Smooth muscle cell (in vitro differentiated cells): ENCODE data around the gene RAB3A. TPM values are rescaled to one million over a fixed set of nuclear protein-coding genes. Genes with fewer than 3 reads are reported as not detected.

Source experiments
- DNase-seq: peaks from one replicate; lab custom pipeline; 2025; ENCODE audit not compliant: unreplicated experiment; lab: John Stamatoyannopoulos, UW
- H2AFZ ChIP-seq: fragments of 200-600 bp; sonication (generic); 2 replicates; pipeline ENCODE4 v1.6.0; 2016; ENCODE audit warnings: antibody characterized with exemption, low read depth, mild to moderate bottlenecking
- H3F3A ChIP-seq: fragments of 200-600 bp; sonication (generic); 2 replicates; pipeline ENCODE4 v1.6.0; 2017; ENCODE audit warnings: antibody characterized with exemption, low read depth
- H3K27ac ChIP-seq: fragments of 200-600 bp; sonication (generic); 2 replicates; pipeline ENCODE4 v1.5.1; 2016; ENCODE audit warnings: low read depth, mild to moderate bottlenecking
- H3K27me3 ChIP-seq: fragments of 200-600 bp; sonication (generic); 2 replicates; pipeline ENCODE4 v1.6.1; 2016; ENCODE audit warnings: low read depth, mild to moderate bottlenecking
- H3K36me3 ChIP-seq: fragments of 200-600 bp; sonication (generic); 2 replicates; pipeline ENCODE4 v1.5.1; 2016; ENCODE audit warnings: low read depth
- H3K4me1 ChIP-seq: fragments of 200-600 bp; sonication (generic); 2 replicates; pipeline ENCODE4 v1.5.1; 2016; ENCODE audit warnings: low read depth
- H3K4me2 ChIP-seq: fragments of 200-600 bp; sonication (generic); 2 replicates; pipeline ENCODE4 v1.6.0; 2016; ENCODE audit warnings: mild to moderate bottlenecking
- H3K4me3 ChIP-seq: fragments of 200-600 bp; sonication (generic); 2 replicates; pipeline ENCODE4 v1.5.1; 2016; ENCODE audit warnings: mild to moderate bottlenecking
- H3K79me2 ChIP-seq: fragments of 200-600 bp; sonication (generic); 2 replicates; pipeline ENCODE4 v1.6.0; 2016; ENCODE audit warnings: low read depth, mild to moderate bottlenecking
- H3K9ac ChIP-seq: fragments of 200-600 bp; sonication (generic); 2 replicates; pipeline ENCODE4 v1.6.0; 2016; ENCODE audit warnings: low read depth
- H3K9me3 ChIP-seq: fragments of 200-600 bp; sonication (generic); replicated peaks from 2 replicates; pipeline ENCODE4 v1.5.1; 2016; ENCODE audit warnings: low read depth
- H4K20me1 ChIP-seq: fragments of 200-600 bp; sonication (generic); 2 replicates; pipeline ENCODE4 v1.6.0; 2016; ENCODE audit warnings: low read depth
- WGBS: methylation state at CpG from one replicate; pipeline ENCODE4 v1.1.7; 2016; ENCODE audit warnings: low lambda C conversion rate; 5-methylcytosine and 5-hydroxymethylcytosine counted together
- polyA plus RNA-seq: library from polyadenylated mRNA; unstranded; fragments of >200 nt; fragmentation: Nextera tagmentation; extraction: Ambion mirVana; gene quantifications from 2 replicates; pipeline ENCODE4 v1.2.1, GENCODE V29; 2016
- total RNA-seq: library from RNA; depleted of rRNA; stranded (reverse); fragments of >200 nt; gene quantifications from 2 replicates; pipeline ENCODE4 v1.2.3, GENCODE V29; 2014
- TF ChIP-seq, protein P1 (sequence below): fragments of 200-600 bp; sonication (generic); IDR thresholded peaks from 2 replicates; pipeline ENCODE4 v1.5.1; 2017; ENCODE audit warnings: borderline replicate concordance, mild to moderate bottlenecking, antibody characterized with exemption; ENCODE audit not compliant: insufficient read depth, poor library complexity, severe bottlenecking

The RAB3A gene
- total and polyA plus RNA-seq, 2 experiments from 2014 or later: 3.7 to 4.9 TPM

- Histone ChIP-seq H3K27me3 (peaks cover 11% of the 10 kb centered on the region), H3K4me1 (no peaks in the 10 kb centered on the region), H2AFZ (no peak overlapping the region), H3F3A (no peaks in the 10 kb centered on the region), H3K4me2 (peak overlapping the region; percentile 89), H3K79me2 (no peaks in the 10 kb centered on the region), H3K9ac (no peak overlapping the region), H3K4me3 (peak overlapping the region; percentile 48), H3K9me3 (no peaks in the 10 kb centered on the region), H4K20me1 (no peaks in the 10 kb centered on the region), H3K27ac (no peak overlapping the region), H3K36me3 (no peaks in the 10 kb centered on the region)
- DNase-seq: no peak
- 45% methylated on average over 16 of the region's 16 CpGs for WGBS
- TF ChIP-seq, protein P1, sequence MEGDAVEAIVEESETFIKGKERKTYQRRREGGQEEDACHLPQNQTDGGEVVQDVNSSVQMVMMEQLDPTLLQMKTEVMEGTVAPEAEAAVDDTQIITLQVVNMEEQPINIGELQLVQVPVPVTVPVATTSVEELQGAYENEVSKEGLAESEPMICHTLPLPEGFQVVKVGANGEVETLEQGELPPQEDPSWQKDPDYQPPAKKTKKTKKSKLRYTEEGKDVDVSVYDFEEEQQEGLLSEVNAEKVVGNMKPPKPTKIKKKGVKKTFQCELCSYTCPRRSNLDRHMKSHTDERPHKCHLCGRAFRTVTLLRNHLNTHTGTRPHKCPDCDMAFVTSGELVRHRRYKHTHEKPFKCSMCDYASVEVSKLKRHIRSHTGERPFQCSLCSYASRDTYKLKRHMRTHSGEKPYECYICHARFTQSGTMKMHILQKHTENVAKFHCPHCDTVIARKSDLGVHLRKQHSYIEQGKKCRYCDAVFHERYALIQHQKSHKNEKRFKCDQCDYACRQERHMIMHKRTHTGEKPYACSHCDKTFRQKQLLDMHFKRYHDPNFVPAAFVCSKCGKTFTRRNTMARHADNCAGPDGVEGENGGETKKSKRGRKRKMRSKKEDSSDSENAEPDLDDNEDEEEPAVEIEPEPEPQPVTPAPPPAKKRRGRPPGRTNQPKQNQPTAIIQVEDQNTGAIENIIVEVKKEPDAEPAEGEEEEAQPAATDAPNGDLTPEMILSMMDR: no peak
These were observed 21.5 kb upstream of the RAB3A start for GRCh38 chr19:18225355-18225701.

DNA sequence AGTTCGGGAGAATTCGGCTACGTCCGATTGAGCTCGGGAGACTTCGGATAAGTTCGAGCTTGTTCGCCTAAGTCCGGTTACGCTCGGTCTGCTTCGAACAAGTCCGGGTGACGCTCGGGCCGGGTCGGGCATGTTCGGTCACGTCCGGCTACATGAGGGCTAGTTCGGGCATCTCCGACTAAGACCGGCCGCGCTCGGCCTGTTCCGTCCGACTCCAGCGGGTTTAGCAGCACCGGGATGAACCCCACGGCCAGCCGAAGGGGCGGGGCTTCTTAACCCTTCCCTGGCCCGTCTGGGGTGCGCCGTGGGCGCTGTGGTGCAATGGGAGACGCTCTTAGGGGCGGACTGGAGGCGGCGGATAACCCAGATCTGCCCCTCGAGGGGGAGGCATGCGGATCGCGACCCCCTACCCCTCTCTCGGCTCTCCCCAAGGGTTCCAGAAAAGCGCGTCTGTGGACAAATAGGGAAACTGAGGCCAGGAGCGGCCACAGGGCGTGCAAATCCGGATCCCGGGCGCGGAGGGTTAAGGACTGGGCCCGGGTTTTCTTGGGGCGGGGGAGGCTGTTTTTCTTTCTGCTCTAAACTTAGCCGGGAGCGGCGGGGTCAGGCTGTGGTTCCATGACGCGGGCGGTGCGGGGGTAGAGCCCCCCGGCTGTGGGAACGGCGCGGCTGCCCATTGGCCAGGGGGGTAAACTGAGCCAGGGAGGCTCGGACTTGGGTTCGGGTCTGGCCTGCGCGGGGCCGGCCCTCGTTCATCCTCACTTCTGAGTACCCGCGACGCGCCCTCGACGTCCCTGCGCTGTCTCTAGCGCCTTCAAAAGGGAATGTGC, 20.9 kb upstream of the RAB3A start:
- H3F3A ChIP-seq: no peaks in the 10 kb centered on the region
- H3K4me1 ChIP-seq: no peaks in the 10 kb centered on the region
- DNase-seq: peak; percentile 84
- no peaks in the 10 kb centered on the region for H4K20me1 ChIP-seq
- peaks cover 12% of the 10 kb centered on the region for H3K27me3 ChIP-seq
- H3K4me3 ChIP-seq: peak overlapping the region; percentile 48
- H3K9me3 ChIP-seq: no peaks in the 10 kb centered on the region
- no peaks in the 10 kb centered on the region for H3K36me3 ChIP-seq
- no peak overlapping the region for H3K27ac ChIP-seq
- H3K4me2 ChIP-seq: peak overlapping the region; percentile 89
- WGBS: 5% methylated on average over 72 of the region's 81 CpGs
- TF ChIP-seq, protein P1: no peak
- H3K79me2 ChIP-seq: no peaks in the 10 kb centered on the region
- H3K9ac ChIP-seq: peak overlapping the region; percentile 63
- H2AFZ ChIP-seq: peak overlapping the region; percentile 66

GRCh38 chr19:18223860-18224524, 20.1 kb upstream of the RAB3A start:
- H4K20me1 ChIP-seq: no peaks in the 10 kb centered on the region
- 5% methylated on average over 36 of the region's 39 CpGs for WGBS
- H3K36me3 ChIP-seq: no peaks in the 10 kb centered on the region
- H3F3A ChIP-seq: no peaks in the 10 kb centered on the region
- no peaks in the 10 kb centered on the region for H3K9me3 ChIP-seq
- no peaks in the 10 kb centered on the region for H3K79me2 ChIP-seq
- H2AFZ ChIP-seq: peak overlapping the region; percentile 75
- H3K9ac ChIP-seq: peak overlapping the region; percentile 43
- peak; percentile 38 for DNase-seq
- H3K4me3 ChIP-seq: peak overlapping the region; percentile 48
- peaks cover 12% of the 10 kb centered on the region for H3K27me3 ChIP-seq
- H3K4me2 ChIP-seq: peak overlapping the region; percentile 89
- H3K4me1 ChIP-seq: no peaks in the 10 kb centered on the region
- TF ChIP-seq, protein P1: no peak
- H3K27ac ChIP-seq: no peak overlapping the region
